GM23338 (cell line): ENCODE measurements around the gene GSN. TPM values are rescaled to one million over a fixed set of nuclear protein-coding genes. Genes with fewer than 3 reads are reported as not detected.

Experiments
- ATAC-seq: fragments of 200-7000 bp; cut with Tn5 transposase; 3 replicates; pipeline ENCODE4 v1.9.1; 2020
- DNase-seq: peaks from one replicate; pipeline ENCODE4 v3.0.0-alpha.2; 2015; ENCODE audit warnings: low spot score
- H2AFZ ChIP-seq: fragments of 200-600 bp; sonication (generic); 2 replicates; pipeline ENCODE4 v1.8.0; 2016; ENCODE audit warnings: antibody characterized with exemption, mild to moderate bottlenecking, moderate library complexity
- H3F3A ChIP-seq: fragments of 200-600 bp; sonication (generic); replicated peaks from 2 replicates; pipeline ENCODE4 v1.8.0; 2017; ENCODE audit warnings: antibody characterized with exemption, mixed run types, low read depth
- H3K27ac ChIP-seq: fragments of 200-600 bp; sonication (generic); 2 replicates; pipeline ENCODE4 v1.6.1; 2016; ENCODE audit warnings: low read depth
- H3K27me3 ChIP-seq: fragments of 200-600 bp; sonication (generic); 2 replicates; pipeline ENCODE4 v1.8.0; 2016; ENCODE audit warnings: mild to moderate bottlenecking, mixed run types, moderate library complexity; ENCODE audit not compliant: insufficient read depth
- H3K36me3 ChIP-seq: fragments of 200-600 bp; sonication (generic); 2 replicates; pipeline ENCODE4 v1.8.0; 2016; ENCODE audit warnings: mild to moderate bottlenecking; ENCODE audit not compliant: insufficient read depth
- H3K4me1 ChIP-seq: fragments of 200-600 bp; sonication (generic); 2 replicates; pipeline ENCODE4 v1.8.0; 2016; ENCODE audit warnings: mild to moderate bottlenecking, moderate library complexity; ENCODE audit not compliant: insufficient read depth
- H3K4me2 ChIP-seq: fragments of 200-600 bp; sonication (generic); 2 replicates; pipeline ENCODE4 v1.7.1; 2017; ENCODE audit warnings: mixed run types
- H3K4me3 ChIP-seq: fragments of 200-600 bp; sonication (generic); 2 replicates; pipeline ENCODE4 v1.6.1; 2016; ENCODE audit warnings: mixed run types
- H3K79me2 ChIP-seq: fragments of 200-600 bp; sonication (generic); replicated peaks from 2 replicates; pipeline ENCODE4 v1.8.0; 2017; ENCODE audit warnings: mild to moderate bottlenecking; ENCODE audit not compliant: insufficient read depth
- H3K9me2 ChIP-seq: fragments of 200-600 bp; sonication (generic); 2 replicates; pipeline ENCODE4 v1.8.0; 2017; ENCODE audit not compliant: insufficient read depth
- H4K20me1 ChIP-seq: fragments of 200-600 bp; sonication (generic); replicated peaks from 2 replicates; pipeline ENCODE4 v1.8.0; 2017; ENCODE audit warnings: mild to moderate bottlenecking; ENCODE audit not compliant: insufficient read depth
- H3K27ac Mint-ChIP-seq: 2 replicates; pipeline ENCODE4 v1.8.0; 2020; ENCODE audit warnings: inconsistent platforms, mild to moderate bottlenecking, moderate library complexity, mixed read lengths
- H3K27me3 Mint-ChIP-seq: 3 replicates; pipeline ENCODE4 v1.8.0; 2022; ENCODE audit warnings: low read depth, mild to moderate bottlenecking, moderate library complexity, mixed read lengths, inconsistent platforms; ENCODE audit not compliant: insufficient read depth, poor library complexity
- H3K36me3 Mint-ChIP-seq: 3 replicates; pipeline ENCODE4 v1.8.0; 2021; ENCODE audit warnings: low read depth, mild to moderate bottlenecking, inconsistent platforms, moderate library complexity, mixed read lengths
- H3K4me1 Mint-ChIP-seq: 3 replicates; pipeline ENCODE4 v1.8.0; 2020; ENCODE audit warnings: mild to moderate bottlenecking, inconsistent platforms, mixed read lengths
- H3K4me3 Mint-ChIP-seq: 3 replicates; pipeline ENCODE4 v1.8.0; 2021; ENCODE audit warnings: moderate library complexity, mild to moderate bottlenecking, inconsistent platforms, mixed read lengths
- H3K9me3 Mint-ChIP-seq: 3 replicates; pipeline ENCODE4 v1.8.0; 2020; ENCODE audit warnings: moderate library complexity, mild to moderate bottlenecking, inconsistent platforms, mixed read lengths
- EZH2 ChIP-seq: fragments of 200-600 bp; sonication (generic); IDR thresholded peaks from one replicate; pipeline ENCODE4 v1.8.0; 2017; ENCODE audit warnings: antibody characterized with exemption, mild to moderate bottlenecking, low read depth; ENCODE audit not compliant: unreplicated experiment
- EZH2phosphoT487 ChIP-seq: fragments of 200-600 bp; sonication (generic); IDR thresholded peaks from one replicate; pipeline ENCODE4 v1.8.1; 2018; ENCODE audit warnings: antibody characterized with exemption; ENCODE audit not compliant: unreplicated experiment
- STAT1 ChIP-seq: IDR thresholded peaks from one replicate; pipeline ENCODE4 v1.6.1; 2016; ENCODE audit warnings: antibody characterized with exemption; ENCODE audit not compliant: unreplicated experiment
- ZNF114 ChIP-seq: fragments of 250-450 bp; sonication (Bioruptor Pico); IDR thresholded peaks from 2 replicates; pipeline ENCODE4 v1.5.0; 2020; ENCODE audit warnings: mild to moderate bottlenecking, moderate library complexity
- polyA plus RNA-seq: library from polyadenylated mRNA; unstranded; fragments of >200 nt; fragmentation: Nextera tagmentation; extraction: Ambion mirVana; gene quantifications from 2 replicates; pipeline ENCODE4 v1.2.1, GENCODE V29; 2016
- total RNA-seq: library from RNA; depleted of rRNA; stranded (reverse); fragments of >200 nt; shearing (Covaris generic); gene quantifications from 2 replicates; pipeline ENCODE4 v1.2.3, GENCODE V29; 2014
- TF ChIP-seq, protein P1 (sequence below), 2 experiments: fragments of 200-600 bp in 1 of 2; sonication (generic) in 1 of 2; conservative IDR thresholded peaks; 2 replicates each; pipeline versions ENCODE4 v1.5.1 to v1.6.1; 2016 to 2017; ENCODE audit warnings: antibody characterized with exemption in 2 of 2, low read depth in 2 of 2, mild to moderate bottlenecking in 2 of 2, moderate library complexity in 1 of 2
- TF ChIP-seq, protein P2 (sequence below): IDR thresholded peaks from 2 replicates; pipeline ENCODE4 v1.6.1; 2016; ENCODE audit warnings: antibody characterized with exemption

Gene GSN
- total and polyA plus RNA-seq, 2 experiments from 2014 or later: 30.2 to 85.7 TPM

DNA sequence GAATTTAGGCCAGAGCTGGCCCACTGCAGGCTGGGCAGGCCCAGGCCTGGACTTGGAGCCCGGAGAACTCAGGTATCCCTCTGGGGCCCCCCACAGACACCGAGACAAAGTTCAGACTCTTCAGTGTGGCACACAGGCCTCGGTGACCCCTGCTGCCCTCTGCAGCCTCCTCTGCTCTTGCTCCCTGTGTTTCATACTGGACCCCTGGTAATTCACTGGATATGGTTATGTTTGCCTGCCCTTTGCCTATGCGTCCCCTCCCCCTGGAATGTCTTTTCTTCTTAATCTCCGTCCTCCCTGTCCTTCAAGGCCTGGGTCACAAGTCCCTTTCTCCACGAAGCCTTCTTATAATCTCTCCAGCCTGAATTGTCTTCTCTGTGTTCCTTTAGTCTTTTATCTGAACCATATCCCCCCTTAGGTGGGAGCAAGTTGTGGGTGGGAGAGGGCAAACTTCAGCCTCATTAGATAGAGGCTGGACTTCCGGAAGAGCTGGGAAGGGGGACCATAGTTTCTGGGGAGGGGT is 30.1 kb downstream of the GSN start:
- H2AFZ ChIP-seq: no peak overlapping the region
- ATAC-seq (peak; percentile 12), DNase-seq (peak; percentile 25)
- TF ChIP-seq, protein P1, sequence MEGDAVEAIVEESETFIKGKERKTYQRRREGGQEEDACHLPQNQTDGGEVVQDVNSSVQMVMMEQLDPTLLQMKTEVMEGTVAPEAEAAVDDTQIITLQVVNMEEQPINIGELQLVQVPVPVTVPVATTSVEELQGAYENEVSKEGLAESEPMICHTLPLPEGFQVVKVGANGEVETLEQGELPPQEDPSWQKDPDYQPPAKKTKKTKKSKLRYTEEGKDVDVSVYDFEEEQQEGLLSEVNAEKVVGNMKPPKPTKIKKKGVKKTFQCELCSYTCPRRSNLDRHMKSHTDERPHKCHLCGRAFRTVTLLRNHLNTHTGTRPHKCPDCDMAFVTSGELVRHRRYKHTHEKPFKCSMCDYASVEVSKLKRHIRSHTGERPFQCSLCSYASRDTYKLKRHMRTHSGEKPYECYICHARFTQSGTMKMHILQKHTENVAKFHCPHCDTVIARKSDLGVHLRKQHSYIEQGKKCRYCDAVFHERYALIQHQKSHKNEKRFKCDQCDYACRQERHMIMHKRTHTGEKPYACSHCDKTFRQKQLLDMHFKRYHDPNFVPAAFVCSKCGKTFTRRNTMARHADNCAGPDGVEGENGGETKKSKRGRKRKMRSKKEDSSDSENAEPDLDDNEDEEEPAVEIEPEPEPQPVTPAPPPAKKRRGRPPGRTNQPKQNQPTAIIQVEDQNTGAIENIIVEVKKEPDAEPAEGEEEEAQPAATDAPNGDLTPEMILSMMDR (conservative IDR thresholded peaks at IDR 0.05; ENCODE audit: low read depth in 2 of 2): peak in 1 of 2 experiments; percentile 18; a peak in 2 of 4 replicates
- TF ChIP-seq STAT1 (no peak), EZH2 (no peak), EZH2phosphoT487 (no peak)
- Mint-ChIP-seq H3K27me3 (peaks cover 14% of the 10 kb centered on the region), H3K9me3 (no peaks in the 10 kb centered on the region), H3K4me3 (no peak overlapping the region), H3K36me3 (peaks cover 7% of the 10 kb centered on the region; the same call in 1 of the 3 replicates), H3K4me1 (peaks cover 25% of the 10 kb centered on the region), H3K27ac (no peak overlapping the region)
- no peaks in the 10 kb centered on the region for H3K9me2 ChIP-seq
- no peak overlapping the region for H3K27ac ChIP-seq
- H3K79me2 ChIP-seq: no peaks in the 10 kb centered on the region
- no peaks in the 10 kb centered on the region; the same call in 1 of the 2 replicates for H4K20me1 ChIP-seq
- H3K4me3 ChIP-seq: 0 out of 2 replicates have a peak overlapping the region, but pooled peaks have one; percentile 10
- peaks cover 16% of the 10 kb centered on the region for H3K4me1 ChIP-seq
- H3F3A ChIP-seq: 0 out of 2 replicates have a peak, but pooled peaks cover 8% of the 10 kb centered on the region
- no peaks in the 10 kb centered on the region for H3K36me3 ChIP-seq
- H3K27me3 ChIP-seq: peaks cover 26% of the 10 kb centered on the region
- H3K4me2 ChIP-seq: peak overlapping the region; percentile 94

DNA sequence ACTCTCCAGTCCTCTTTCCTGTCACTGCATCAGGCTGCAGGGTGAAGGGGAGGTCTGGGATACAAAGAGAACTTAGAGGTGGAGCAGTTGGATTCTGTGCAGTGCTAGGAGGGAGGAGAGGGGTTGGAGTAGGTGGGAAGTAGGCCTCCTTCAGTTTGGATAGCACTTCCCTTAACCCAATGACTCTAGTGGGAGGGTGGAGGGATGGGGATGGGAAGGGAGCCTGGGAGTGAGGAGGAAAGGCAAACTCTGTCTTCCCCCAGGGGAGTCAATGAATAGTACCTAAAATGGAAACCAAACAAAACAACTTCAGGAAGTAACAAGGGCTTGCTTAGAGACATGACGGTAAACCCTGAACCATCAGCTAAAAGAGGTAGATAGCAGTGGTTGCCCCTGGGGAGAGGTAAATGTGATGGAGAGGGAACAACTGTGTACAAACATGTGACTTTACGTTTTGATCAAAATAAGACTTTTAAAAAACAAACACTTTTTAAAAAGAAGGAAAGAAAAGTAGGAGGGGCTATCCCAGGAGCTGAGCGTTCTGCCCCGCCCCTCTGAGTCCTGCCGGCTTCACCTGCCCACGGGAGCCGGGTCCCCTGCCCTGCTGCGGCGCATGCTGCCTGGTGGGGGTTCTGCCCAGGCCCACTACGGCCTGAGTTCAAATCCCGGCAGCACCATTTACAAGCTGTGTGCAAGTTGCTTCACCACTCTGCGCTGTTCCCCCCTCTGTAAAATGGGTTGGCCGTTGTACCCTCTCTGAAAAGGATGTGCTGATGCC is 30.9 kb downstream of the GSN start:
- Histone ChIP-seq H4K20me1 (no peaks in the 10 kb centered on the region; the same call in 1 of the 2 replicates), H3K79me2 (no peaks in the 10 kb centered on the region), H3K27ac (no peak overlapping the region), H3K36me3 (no peaks in the 10 kb centered on the region), H3K4me3 (peak overlapping the region; percentile 70), H3K27me3 (peaks cover 26% of the 10 kb centered on the region), H3K4me1 (peaks cover 16% of the 10 kb centered on the region), H3F3A (0 out of 2 replicates have a peak, but pooled peaks cover 8% of the 10 kb centered on the region), H2AFZ (peak overlapping the region; percentile 90), H3K9me2 (no peaks in the 10 kb centered on the region), H3K4me2 (peak overlapping the region; percentile 94)
- H3K36me3 Mint-ChIP-seq: peaks cover 7% of the 10 kb centered on the region; the same call in 1 of the 3 replicates
- no peaks in the 10 kb centered on the region for H3K9me3 Mint-ChIP-seq
- H3K27ac Mint-ChIP-seq: no peak overlapping the region
- DNase-seq (peak; percentile 56), ATAC-seq (peak; percentile 66)
- TF ChIP-seq, protein P2, sequence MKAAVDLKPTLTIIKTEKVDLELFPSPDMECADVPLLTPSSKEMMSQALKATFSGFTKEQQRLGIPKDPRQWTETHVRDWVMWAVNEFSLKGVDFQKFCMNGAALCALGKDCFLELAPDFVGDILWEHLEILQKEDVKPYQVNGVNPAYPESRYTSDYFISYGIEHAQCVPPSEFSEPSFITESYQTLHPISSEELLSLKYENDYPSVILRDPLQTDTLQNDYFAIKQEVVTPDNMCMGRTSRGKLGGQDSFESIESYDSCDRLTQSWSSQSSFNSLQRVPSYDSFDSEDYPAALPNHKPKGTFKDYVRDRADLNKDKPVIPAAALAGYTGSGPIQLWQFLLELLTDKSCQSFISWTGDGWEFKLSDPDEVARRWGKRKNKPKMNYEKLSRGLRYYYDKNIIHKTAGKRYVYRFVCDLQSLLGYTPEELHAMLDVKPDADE: no peak
- TF ChIP-seq ZNF114 (no peak), STAT1 (no peak)
- peaks cover 14% of the 10 kb centered on the region for H3K27me3 Mint-ChIP-seq
- peak overlapping the region; percentile 59 for H3K4me3 Mint-ChIP-seq
- peaks cover 23% of the 10 kb centered on the region for H3K4me1 Mint-ChIP-seq
